ENCODE measurements around the gene APLN.

APLN gene

DNA sequence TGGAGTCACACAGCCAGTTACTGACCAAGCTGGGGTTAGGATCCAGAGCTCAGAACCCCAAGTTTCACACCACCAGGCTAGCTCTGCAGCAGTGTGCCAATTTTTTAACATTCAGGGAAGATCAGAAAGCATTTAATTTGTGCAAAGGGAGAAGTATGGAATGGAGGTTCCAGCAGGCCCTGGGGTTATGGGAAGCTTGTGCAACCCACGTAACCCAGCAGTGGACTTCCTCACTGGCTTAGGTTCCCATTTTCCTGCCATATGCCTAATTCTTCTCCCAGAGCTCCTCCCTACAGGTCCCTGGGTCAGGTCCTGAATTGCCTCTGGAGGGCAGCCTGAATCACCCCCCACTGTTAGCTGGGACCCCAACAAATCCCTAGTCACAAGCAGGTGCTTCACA lies 14.0 kb downstream of the APLN start:
- TF ChIP-seq, protein P1, sequence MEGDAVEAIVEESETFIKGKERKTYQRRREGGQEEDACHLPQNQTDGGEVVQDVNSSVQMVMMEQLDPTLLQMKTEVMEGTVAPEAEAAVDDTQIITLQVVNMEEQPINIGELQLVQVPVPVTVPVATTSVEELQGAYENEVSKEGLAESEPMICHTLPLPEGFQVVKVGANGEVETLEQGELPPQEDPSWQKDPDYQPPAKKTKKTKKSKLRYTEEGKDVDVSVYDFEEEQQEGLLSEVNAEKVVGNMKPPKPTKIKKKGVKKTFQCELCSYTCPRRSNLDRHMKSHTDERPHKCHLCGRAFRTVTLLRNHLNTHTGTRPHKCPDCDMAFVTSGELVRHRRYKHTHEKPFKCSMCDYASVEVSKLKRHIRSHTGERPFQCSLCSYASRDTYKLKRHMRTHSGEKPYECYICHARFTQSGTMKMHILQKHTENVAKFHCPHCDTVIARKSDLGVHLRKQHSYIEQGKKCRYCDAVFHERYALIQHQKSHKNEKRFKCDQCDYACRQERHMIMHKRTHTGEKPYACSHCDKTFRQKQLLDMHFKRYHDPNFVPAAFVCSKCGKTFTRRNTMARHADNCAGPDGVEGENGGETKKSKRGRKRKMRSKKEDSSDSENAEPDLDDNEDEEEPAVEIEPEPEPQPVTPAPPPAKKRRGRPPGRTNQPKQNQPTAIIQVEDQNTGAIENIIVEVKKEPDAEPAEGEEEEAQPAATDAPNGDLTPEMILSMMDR (conservative IDR thresholded peaks at IDR 0.05) = no peak
- no peak overlapping the region for H3K27ac ChIP-seq

DNA sequence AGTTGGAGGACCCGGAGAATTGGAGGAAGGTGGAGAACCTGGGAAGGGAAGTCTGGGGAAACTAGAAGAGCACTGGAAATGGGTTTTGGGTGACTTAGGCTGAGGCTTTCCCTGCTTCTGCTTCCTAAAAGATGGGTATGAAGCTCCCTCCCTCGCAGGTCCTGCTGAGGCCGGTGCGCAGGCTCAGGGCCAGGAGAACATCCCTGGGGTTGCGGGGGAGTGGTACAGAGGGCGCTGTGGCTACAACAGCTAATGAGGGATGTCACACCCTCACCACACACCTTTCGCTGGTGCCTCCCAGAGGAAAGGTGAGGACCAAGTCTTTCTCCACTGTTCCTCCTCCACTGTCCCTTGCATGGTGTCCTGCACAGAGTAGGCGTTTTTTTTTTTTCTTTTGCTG lies 15.8 kb downstream of the APLN start:
- TF ChIP-seq, protein P1 (conservative IDR thresholded peaks at IDR 0.05) = no peak
- H3K27ac ChIP-seq = no peak overlapping the region

DNA sequence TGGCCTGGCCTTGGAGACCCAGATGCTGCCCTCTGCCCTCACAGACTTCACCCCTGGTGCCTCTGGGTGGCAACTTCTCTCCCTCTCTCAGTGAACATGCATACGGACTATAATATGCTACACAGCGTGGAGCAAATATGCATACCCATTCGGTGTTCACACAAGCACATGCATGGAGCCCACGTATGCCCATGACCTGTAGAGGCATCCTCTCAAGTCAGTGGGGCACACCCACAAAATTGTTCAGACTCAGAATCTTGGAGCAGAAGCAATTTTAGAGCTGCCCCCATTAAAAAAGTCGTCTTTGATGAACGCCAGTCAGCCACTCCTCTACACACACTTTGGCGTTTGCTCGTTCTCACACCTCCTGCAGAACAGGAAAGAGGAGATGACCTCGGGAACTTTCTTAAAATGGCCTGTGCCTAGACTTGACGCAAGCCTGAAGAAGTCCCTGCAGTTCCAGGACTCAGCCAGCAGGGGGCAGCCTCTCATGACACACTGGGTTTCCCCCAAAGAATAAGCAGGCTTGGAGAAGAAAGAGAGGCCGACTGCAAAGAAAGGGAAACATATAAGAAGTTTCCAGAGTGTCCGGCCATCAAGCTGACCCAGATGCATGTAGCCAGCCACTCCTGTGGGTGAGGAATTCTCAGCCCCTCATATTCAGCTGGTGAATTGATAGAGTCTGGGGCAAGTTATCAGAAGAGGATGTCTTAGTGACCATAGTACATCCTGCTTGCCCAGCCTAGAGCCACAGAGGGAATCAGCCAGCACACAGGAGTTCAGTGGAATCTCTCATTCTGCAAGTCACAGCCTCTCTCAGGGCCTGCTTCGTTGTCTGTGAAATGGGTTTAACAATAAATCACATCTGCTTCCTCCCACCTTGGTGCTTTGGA lies 17.3 kb downstream of the APLN start:
- H3K27ac ChIP-seq = no peak overlapping the region
- TF ChIP-seq, protein P1 (conservative IDR thresholded peaks at IDR 0.05) = peak; percentile 88

DNA sequence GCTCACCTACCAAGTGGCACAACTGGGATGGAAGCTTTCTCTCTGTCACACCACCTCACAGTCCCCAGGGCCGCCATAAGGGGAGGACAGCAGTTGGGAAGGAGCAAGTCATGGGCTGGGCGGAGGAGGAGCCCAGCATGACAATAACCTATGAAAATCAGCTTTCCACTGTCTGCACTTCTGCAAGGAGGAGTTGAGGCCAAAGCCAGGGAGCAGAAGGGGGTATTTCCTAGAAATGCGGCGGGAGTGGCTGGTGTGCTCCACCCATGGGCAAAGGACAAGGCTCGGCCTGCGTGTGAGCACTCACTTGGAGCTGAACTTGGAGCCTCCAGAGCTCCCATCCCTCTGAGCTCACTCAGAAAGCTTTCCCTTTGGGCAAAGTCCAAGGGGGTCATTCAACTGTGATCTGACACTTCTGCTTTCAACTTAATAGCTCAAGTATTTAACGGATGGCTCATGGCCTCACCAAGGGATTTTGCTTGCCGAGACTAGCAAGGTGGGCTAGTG lies 18.5 kb downstream of the APLN start:
- H3K27ac ChIP-seq = no peak overlapping the region
- TF ChIP-seq, protein P1 (conservative IDR thresholded peaks at IDR 0.05) = no peak

DNA sequence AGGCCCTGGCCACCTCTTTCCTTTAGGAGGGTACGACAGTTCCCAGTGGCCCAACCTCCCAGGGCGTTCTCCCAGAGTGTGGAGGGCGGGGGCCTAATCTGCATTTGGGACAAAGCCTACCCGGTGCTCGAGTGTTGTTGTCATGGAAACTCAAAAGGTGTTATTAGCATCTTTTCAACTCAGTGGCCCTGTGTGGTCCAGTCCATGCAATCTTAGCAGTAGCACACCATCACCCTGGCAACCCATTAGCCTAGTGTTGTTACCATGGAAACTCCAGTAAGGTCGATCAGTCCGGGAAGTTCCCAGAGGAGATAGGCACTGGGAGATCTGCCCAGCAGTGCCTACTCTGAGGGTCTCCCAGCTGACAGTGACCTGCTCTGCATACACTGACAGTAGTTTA lies 20.2 kb downstream of the APLN start:
- H3K27ac ChIP-seq = no peak overlapping the region
- TF ChIP-seq, protein P1 (conservative IDR thresholded peaks at IDR 0.05) = no peak

DNA sequence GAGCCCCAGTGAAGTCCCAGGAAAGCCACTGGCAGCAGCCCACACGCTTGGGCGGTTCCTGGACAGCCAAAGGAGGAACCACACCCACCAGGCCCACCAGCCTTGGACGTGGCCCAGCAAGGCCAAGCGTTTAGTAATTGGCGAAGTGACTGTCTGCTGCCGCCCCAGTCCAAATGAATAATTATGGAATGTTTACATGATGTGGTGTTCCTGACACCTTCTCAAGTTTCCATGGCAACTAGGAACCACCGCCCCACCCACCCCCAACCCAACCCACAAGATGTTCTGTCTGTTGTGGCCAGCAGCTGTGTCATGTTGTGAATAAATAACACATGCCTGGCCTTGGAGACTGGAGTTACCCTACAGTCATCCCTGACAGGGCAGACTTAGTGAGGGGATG lies 22.3 kb downstream of the APLN start:
- TF ChIP-seq, protein P1 (conservative IDR thresholded peaks at IDR 0.05) = no peak
- H3K27ac ChIP-seq = no peak overlapping the region

DNA sequence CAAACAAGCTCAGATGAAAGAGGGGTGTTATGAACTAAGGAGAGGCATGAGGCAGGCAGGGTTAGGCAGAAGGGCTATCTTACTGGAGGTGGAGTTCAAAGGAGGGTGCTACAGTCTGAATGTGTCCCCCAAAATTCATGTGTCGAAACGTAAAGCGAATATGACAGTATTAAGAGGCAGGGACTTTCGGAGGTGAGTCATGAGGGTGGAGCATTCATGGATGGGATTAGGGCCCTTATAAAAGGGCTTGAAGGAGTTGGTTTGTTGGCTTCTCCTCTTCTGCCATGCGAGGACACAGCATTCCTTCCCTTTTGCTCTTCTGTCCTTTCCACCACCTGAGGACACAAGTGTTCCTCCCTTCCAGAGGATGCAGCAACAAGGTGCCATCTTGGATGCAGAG lies 22.9 kb downstream of the APLN start:
- H3K27ac ChIP-seq = no peak overlapping the region
- TF ChIP-seq, protein P1 (conservative IDR thresholded peaks at IDR 0.05) = no peak
